Activated CD4-positive, alpha-beta T cell treated with anti-CD3 and anti-CD28 coated beads, Interleukin-2, amount 50 U/mL, for 1 hour (primary cell): ENCODE measurements around the gene USP24.

Experiments
- DNase-seq: peaks from one replicate; pipeline ENCODE4 v3.0.0-alpha.2; 2020

USP24 gene

GRCh38 chr1:55064861-55065263 is 150.3 kb downstream of the USP24 start:
- no peak for DNase-seq

DNA sequence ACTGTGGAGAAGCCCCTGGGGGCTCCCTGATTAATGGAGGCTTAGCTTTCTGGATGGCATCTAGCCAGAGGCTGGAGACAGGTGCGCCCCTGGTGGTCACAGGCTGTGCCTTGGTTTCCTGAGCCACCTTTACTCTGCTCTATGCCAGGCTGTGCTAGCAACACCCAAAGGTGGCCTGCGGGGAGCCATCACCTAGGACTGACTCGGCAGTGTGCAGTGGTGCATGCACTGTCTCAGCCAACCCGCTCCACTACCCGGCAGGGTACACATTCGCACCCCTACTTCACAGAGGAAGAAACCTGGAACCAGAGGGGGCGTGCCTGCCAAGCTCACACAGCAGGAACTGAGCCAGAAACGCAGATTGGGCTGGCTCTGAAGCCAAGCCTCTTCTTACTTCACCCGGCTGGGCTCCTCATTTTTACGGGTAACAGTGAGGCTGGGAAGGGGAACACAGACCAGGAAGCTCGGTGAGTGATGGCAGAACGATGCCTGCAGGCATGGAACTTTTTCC is 151.0 kb downstream of the USP24 start:
- no peak for DNase-seq

DNA sequence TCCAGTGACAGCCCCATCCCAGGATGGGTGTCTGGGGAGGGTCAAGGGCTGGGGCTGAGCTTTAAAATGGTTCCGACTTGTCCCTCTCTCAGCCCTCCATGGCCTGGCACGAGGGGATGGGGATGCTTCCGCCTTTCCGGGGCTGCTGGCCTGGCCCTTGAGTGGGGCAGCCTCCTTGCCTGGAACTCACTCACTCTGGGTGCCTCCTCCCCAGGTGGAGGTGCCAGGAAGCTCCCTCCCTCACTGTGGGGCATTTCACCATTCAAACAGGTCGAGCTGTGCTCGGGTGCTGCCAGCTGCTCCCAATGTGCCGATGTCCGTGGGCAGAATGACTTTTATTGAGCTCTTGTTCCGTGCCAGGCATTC is 151.6 kb downstream of the USP24 start:
- no peak for DNase-seq

DNA sequence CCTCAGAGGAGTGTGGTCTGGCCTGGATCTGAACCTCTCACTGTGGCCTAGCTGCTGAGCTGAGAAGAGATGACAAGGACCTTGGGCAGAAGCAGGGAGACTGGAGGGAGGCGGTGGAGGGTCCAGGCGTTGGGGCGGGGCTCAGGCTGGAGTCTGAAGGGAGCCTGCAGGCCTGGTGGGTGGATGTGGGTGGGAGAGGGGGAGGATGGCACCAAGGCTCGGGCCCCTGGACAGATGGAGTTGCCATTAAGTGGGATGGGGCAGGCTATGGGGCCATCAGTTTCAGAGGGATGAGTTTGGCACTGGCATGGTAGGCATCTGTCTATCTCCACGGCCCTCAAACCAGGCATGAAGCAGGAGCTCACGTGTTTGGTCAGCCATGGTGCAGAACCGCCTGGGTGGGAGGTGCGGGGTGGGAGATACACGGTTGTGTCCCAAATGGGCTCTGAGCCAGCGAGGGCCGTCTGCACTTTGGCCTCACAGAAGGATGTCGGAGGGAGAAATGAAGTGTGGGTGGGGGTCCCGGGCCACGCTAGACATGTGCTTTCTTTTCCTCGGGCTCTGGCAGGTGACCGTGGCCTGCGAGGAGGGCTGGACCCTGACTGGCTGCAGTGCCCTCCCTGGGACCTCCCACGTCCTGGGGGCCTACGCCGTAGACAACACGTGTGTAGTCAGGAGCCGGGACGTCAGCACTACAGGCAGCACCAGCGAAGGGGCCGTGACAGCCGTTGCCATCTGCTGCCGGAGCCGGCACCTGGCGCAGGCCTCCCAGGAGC is 152.2 kb downstream of the USP24 start:
- no peak for DNase-seq

DNA sequence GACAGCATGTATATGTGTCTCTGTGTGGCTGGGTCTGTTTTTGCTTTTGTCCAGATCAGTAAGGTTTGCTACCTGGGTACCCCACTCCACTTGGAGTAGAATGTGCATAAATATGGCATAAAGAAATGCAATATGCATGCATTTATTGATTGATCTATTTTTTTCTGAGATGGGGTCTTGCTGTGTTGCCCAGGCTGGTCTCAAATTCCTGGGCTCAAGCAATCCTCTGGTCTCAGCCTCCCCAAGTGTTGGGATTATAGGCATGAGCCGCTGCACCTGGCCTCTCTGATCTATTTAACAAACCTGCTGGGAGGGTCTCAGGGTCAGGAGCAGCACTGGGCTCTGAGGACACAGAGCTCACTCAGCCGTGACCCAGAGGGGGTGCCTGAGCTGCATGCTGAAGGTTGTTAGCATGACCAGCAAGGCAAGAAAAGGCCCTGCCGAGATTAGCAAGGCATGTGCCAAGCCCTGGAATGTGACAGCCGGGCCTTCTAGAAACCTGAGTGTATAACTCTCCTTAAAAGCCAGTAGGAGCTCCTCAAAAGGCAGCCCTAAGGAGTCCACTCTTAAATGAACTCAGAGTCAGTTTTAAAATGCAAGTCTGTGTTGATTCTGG is 153.3 kb downstream of the USP24 start:
- no peak for DNase-seq

- DNase-seq, result no peak
Observed at GRCh38 chr1:55061000-55061705, 154.0 kb downstream of the USP24 start.

DNA sequence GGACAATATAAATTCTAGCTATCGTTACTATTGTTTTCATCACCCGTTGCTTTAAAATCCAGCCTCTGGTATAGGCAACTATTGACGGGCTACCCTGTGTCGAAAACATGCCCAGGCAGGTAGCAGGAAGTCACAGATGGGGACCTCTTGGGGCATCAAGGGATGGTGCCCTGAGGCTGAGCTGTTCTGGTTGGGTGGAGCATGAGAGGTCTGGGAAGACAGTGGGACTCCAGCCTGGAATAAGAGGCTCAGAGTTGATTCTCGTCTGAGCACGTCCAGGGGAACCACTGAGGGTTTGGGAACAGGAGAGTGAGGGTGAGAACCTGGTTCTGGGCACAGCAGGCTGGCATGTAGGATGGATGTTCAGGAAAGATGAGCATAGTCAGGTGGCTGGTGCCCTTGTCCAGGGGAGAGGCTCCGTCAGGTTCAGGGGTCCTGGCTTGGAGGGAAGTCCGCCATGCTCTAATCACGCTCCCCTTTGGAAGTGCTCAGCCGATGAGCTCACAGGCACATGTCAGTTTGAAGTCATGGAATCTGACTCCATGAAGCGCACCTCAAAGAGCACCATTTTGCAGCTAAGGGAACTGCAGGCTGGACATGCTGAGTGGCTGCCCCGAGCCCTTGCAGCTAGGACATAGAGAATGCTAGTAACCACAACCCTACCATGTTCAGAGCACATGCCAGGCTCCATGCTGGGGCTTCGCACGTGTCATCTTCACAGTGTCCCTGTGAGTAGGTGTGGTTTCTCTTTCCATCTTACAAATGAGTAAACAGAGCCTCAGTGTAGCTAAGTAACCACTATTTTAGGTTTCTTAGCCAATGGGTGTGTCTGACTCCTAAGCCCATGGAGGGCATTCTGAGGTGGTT is 154.8 kb downstream of the USP24 start:
- DNase-seq, result no peak

- DNase-seq, result no peak
Observed at GRCh38 chr1:55059302-55060132, 155.6 kb downstream of the USP24 start.

DNA sequence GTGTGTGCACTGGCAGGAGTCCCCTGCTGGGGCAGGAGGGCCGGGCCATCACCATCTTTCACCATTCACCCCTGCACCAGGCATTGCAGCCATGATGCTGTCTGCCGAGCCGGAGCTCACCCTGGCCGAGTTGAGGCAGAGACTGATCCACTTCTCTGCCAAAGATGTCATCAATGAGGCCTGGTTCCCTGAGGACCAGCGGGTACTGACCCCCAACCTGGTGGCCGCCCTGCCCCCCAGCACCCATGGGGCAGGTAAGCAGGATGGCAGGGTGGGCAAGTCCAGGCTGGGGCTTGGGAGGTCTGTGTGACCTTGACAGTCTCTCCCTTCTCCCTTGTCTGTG is 157.2 kb downstream of the USP24 start:
- DNase-seq, result no peak

GRCh38 chr1:55057270-55057955 is 157.8 kb downstream of the USP24 start:
- DNase-seq, result no peak

DNA sequence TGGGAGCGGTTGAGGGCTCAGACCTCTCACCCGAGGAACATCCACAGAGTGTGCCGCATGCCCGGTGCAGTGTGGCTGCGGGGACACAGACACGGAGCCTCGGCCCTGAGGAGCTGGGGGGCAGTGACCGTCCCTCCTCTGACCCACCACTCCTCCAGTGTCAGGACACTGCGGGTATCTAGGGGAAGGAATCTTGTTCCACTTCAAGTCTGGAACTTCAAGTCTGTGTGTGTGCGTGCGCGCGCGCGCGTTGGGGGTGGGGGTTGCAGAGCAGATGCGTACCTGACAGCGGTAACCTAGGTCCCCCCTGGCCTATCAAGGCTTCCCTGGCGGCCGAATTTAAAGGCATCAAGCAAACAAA is 158.6 kb downstream of the USP24 start:
- DNase-seq, result no peak

- DNase-seq, result no peak
Observed at GRCh38 chr1:55055951-55056631, 159.1 kb downstream of the USP24 start.

GRCh38 chr1:55055084-55055882 is 159.9 kb downstream of the USP24 start:
- no peak for DNase-seq

- no peak for DNase-seq
Observed at GRCh38 chr1:55054396-55054795, 160.8 kb downstream of the USP24 start.

- DNase-seq, result no peak
Observed at GRCh38 chr1:55053265-55053954, 161.8 kb downstream of the USP24 start.

DNA sequence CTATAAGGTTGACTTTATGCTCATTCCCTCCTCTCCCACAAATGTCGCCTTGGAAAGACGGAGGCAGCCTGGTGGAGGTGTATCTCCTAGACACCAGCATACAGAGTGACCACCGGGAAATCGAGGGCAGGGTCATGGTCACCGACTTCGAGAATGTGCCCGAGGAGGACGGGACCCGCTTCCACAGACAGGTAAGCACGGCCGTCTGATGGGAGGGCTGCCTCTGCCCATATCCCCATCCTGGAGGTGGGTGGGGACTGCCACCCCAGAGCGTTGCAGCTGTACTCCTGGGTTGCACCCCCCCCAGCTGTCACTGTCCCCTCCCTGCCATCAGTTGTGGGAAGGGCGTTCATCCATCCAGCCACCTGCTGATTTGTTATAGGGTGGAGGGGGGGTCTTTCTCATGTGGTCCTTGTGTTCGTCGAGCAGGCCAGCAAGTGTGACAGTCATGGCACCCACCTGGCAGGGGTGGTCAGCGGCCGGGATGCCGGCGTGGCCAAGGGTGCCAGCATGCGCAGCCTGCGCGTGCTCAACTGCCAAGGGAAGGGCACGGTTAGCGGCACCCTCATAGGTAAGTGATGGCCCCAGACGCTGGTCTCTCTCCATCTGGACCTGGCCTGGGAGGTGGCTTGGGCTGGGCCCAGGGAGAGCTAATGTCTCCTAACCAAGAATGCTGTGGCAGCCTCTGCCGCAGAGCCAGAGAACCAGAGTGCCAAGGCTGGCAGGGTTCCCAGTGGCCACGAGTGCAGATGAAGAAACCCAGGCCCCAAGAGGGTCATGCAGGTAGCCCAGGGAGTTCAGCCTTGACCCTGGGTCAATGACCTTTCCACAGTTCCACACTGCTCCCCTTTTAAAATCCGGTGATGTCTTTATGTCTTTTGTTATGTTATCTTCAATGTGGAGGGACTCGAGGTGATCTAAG is 162.7 kb downstream of the USP24 start:
- no peak for DNase-seq

- DNase-seq, result no peak
Observed at GRCh38 chr1:55051621-55052020, 163.5 kb downstream of the USP24 start.

DNA sequence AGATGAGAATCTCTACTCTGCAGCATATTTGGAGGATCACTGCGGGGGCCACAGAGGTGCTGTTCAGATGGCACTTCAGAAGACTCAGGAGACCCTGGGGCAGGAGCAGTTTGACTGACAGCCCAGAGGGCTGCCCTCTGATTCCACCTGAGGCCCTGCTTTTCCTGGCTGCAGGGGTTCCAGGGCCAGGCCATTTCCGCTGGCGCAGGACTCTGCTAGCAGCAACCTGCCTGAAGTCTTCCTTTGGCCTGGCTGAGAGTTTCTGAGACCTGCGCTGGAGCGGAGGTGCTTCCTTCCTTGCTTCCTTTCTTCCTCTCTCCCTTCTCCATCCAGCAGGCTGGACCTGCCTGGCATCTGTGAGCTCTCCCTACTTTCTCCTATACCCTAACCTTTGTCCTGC is 164.0 kb downstream of the USP24 start:
- DNase-seq, result no peak
